Smooth muscle cell (in vitro differentiated cells): ENCODE data around the gene HNMT. TPM values are rescaled to one million over a fixed set of nuclear protein-coding genes. Genes with fewer than 3 reads are reported as not detected.

Experiments used
- DNase-seq: peaks from one replicate; lab custom pipeline; 2025; ENCODE audit not compliant: unreplicated experiment; lab: John Stamatoyannopoulos, UW
- H2AFZ ChIP-seq: fragments of 200-600 bp; sonication (generic); 2 replicates; pipeline ENCODE4 v1.6.0; 2016; ENCODE audit warnings: antibody characterized with exemption, low read depth, mild to moderate bottlenecking
- H3F3A ChIP-seq: fragments of 200-600 bp; sonication (generic); 2 replicates; pipeline ENCODE4 v1.6.0; 2017; ENCODE audit warnings: antibody characterized with exemption, low read depth
- H3K27ac ChIP-seq: fragments of 200-600 bp; sonication (generic); 2 replicates; pipeline ENCODE4 v1.5.1; 2016; ENCODE audit warnings: low read depth, mild to moderate bottlenecking
- H3K27me3 ChIP-seq: fragments of 200-600 bp; sonication (generic); 2 replicates; pipeline ENCODE4 v1.6.1; 2016; ENCODE audit warnings: low read depth, mild to moderate bottlenecking
- H3K36me3 ChIP-seq: fragments of 200-600 bp; sonication (generic); 2 replicates; pipeline ENCODE4 v1.5.1; 2016; ENCODE audit warnings: low read depth
- H3K4me1 ChIP-seq: fragments of 200-600 bp; sonication (generic); 2 replicates; pipeline ENCODE4 v1.5.1; 2016; ENCODE audit warnings: low read depth
- H3K4me2 ChIP-seq: fragments of 200-600 bp; sonication (generic); 2 replicates; pipeline ENCODE4 v1.6.0; 2016; ENCODE audit warnings: mild to moderate bottlenecking
- H3K4me3 ChIP-seq: fragments of 200-600 bp; sonication (generic); 2 replicates; pipeline ENCODE4 v1.5.1; 2016; ENCODE audit warnings: mild to moderate bottlenecking
- H3K79me2 ChIP-seq: fragments of 200-600 bp; sonication (generic); 2 replicates; pipeline ENCODE4 v1.6.0; 2016; ENCODE audit warnings: low read depth, mild to moderate bottlenecking
- H3K9ac ChIP-seq: fragments of 200-600 bp; sonication (generic); 2 replicates; pipeline ENCODE4 v1.6.0; 2016; ENCODE audit warnings: low read depth
- H3K9me3 ChIP-seq: fragments of 200-600 bp; sonication (generic); replicated peaks from 2 replicates; pipeline ENCODE4 v1.5.1; 2016; ENCODE audit warnings: low read depth
- H4K20me1 ChIP-seq: fragments of 200-600 bp; sonication (generic); 2 replicates; pipeline ENCODE4 v1.6.0; 2016; ENCODE audit warnings: low read depth
- WGBS: methylation state at CpG from one replicate; pipeline ENCODE4 v1.1.7; 2016; ENCODE audit warnings: low lambda C conversion rate; 5-methylcytosine and 5-hydroxymethylcytosine counted together
- polyA plus RNA-seq: library from polyadenylated mRNA; unstranded; fragments of >200 nt; fragmentation: Nextera tagmentation; extraction: Ambion mirVana; gene quantifications from 2 replicates; pipeline ENCODE4 v1.2.1, GENCODE V29; 2016
- total RNA-seq: library from RNA; depleted of rRNA; stranded (reverse); fragments of >200 nt; gene quantifications from 2 replicates; pipeline ENCODE4 v1.2.3, GENCODE V29; 2014
- TF ChIP-seq, protein P1 (sequence below): fragments of 200-600 bp; sonication (generic); IDR thresholded peaks from 2 replicates; pipeline ENCODE4 v1.5.1; 2017; ENCODE audit warnings: borderline replicate concordance, mild to moderate bottlenecking, antibody characterized with exemption; ENCODE audit not compliant: insufficient read depth, poor library complexity, severe bottlenecking

HNMT gene
- total and polyA plus RNA-seq, 2 experiments from 2014 or later: 3.6 to 9.6 TPM

DNA sequence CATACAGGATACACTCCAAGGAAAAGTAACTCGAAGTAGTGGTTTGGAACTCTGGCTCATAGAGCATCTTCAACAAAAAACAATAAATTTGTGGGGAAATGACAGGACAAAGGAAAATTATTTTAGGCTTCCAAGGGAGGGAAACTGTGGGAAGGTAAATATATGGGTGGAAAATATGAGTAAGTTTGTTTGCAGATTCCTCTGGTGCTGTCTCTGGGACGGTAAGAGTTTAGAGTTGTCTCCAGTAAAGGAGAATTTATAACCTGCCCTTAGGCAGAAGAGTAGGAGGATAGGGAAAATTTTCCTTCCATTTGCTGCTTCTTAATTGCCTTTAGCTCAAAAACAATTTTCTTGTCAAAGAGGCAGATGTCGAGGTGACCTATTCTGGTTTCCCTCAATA is 19.3 kb downstream of the HNMT start:
- Histone ChIP-seq H3K79me2 (no peaks in the 10 kb centered on the region), H3F3A (no peaks in the 10 kb centered on the region), H3K27me3 (no peaks in the 10 kb centered on the region), H3K4me1 (no peaks in the 10 kb centered on the region), H2AFZ (no peak overlapping the region), H3K9ac (no peak overlapping the region), H3K4me2 (no peak overlapping the region), H4K20me1 (no peaks in the 10 kb centered on the region), H3K27ac (peak overlapping the region; percentile 28), H3K36me3 (no peaks in the 10 kb centered on the region), H3K9me3 (no peaks in the 10 kb centered on the region), H3K4me3 (no peak overlapping the region)
- no peak for DNase-seq
- 59% methylated on average over 3 of the region's 3 CpGs for WGBS
- TF ChIP-seq, protein P1, sequence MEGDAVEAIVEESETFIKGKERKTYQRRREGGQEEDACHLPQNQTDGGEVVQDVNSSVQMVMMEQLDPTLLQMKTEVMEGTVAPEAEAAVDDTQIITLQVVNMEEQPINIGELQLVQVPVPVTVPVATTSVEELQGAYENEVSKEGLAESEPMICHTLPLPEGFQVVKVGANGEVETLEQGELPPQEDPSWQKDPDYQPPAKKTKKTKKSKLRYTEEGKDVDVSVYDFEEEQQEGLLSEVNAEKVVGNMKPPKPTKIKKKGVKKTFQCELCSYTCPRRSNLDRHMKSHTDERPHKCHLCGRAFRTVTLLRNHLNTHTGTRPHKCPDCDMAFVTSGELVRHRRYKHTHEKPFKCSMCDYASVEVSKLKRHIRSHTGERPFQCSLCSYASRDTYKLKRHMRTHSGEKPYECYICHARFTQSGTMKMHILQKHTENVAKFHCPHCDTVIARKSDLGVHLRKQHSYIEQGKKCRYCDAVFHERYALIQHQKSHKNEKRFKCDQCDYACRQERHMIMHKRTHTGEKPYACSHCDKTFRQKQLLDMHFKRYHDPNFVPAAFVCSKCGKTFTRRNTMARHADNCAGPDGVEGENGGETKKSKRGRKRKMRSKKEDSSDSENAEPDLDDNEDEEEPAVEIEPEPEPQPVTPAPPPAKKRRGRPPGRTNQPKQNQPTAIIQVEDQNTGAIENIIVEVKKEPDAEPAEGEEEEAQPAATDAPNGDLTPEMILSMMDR: no peak

DNA sequence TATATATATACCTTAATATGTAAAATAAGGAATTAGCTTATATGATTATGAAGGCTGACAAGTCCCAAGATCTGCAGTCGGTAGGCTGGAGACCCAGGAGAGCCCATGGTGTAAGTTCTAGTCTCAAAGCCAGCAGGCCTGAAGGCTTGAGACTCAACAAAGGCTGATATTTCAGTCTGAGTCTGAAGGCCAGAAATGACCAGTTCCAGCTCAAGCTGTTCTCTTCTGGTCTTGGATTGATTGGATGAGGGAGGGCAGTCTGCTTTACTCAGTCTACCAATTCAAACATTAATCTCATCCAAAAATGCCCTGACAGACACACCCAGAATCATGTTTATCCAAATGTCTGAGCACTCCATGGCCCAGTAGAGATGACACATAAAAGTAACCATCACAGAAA is 22.0 kb downstream of the HNMT start:
- no peak overlapping the region for H3K27ac ChIP-seq
- H4K20me1 ChIP-seq: no peaks in the 10 kb centered on the region
- H2AFZ ChIP-seq: no peak overlapping the region
- H3K4me1 ChIP-seq: no peaks in the 10 kb centered on the region
- no peaks in the 10 kb centered on the region for H3K27me3 ChIP-seq
- no peaks in the 10 kb centered on the region for H3K9me3 ChIP-seq
- H3K4me2 ChIP-seq: no peak overlapping the region
- peaks cover 7% of the 10 kb centered on the region for H3K36me3 ChIP-seq
- no peak overlapping the region for H3K4me3 ChIP-seq
- DNase-seq: no peak
- H3K79me2 ChIP-seq: no peaks in the 10 kb centered on the region
- 91% methylated on average over 1 of the region's 1 CpG for WGBS
- H3F3A ChIP-seq: no peaks in the 10 kb centered on the region
- no peak overlapping the region for H3K9ac ChIP-seq
- TF ChIP-seq, protein P1: no peak

DNA sequence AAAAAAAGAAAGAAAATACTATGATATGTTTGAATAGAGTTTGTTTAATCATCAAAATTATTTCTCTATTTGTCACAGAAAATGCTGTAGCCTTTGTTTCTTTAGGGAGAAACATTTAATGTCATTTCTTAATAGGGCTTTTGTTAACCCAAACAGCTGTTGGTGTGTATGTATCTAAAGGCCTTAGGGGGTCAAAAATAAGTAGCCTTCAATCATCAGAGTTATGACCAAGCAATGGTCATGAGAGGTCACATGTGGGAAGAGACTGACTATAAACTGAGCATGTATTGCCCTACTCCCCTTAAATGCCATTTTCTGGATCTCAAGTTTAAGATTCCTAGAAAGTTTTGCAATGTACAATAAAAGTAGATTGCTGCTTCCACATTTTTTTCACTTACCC is 22.7 kb downstream of the HNMT start:
- H4K20me1 ChIP-seq: no peaks in the 10 kb centered on the region
- no peak overlapping the region for H3K27ac ChIP-seq
- no peaks in the 10 kb centered on the region for H3K9me3 ChIP-seq
- H3K4me1 ChIP-seq: no peaks in the 10 kb centered on the region
- no peaks in the 10 kb centered on the region for H3F3A ChIP-seq
- H3K27me3 ChIP-seq: no peaks in the 10 kb centered on the region
- peaks cover 7% of the 10 kb centered on the region for H3K36me3 ChIP-seq
- TF ChIP-seq, protein P1: no peak
- H3K79me2 ChIP-seq: no peaks in the 10 kb centered on the region
- no peak for DNase-seq
- H3K9ac ChIP-seq: no peak overlapping the region
- no peak overlapping the region for H2AFZ ChIP-seq
- no peak overlapping the region for H3K4me3 ChIP-seq
- H3K4me2 ChIP-seq: no peak overlapping the region

DNA sequence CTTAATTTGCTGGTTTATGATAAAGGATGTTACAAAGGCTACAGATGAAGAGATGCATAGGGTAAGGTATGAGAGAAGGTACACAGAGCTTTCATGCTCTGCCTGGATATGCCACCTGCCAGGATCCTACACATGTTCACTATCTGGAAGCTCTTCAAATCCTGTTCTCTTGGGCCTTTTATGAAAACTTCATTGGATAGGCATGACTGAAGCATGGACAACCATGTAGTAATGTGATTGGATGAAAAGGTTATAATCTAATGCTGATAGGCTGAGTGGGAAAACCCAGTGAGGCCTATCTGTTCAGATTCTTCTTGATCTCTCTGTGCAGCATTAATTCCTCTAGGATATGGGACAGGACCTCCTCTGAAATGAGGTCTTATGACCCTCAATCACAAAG is 26.8 kb downstream of the HNMT start:
- no peaks in the 10 kb centered on the region for H3K27me3 ChIP-seq
- TF ChIP-seq, protein P1: no peak

More for the DNA sequence above, 26.8 kb downstream of the HNMT start:
- H3K4me1 ChIP-seq: no peaks in the 10 kb centered on the region
- peaks cover 7% of the 10 kb centered on the region for H3K36me3 ChIP-seq
- no peak overlapping the region for H3K4me2 ChIP-seq
- H3K79me2 ChIP-seq: no peaks in the 10 kb centered on the region
- H3K9ac ChIP-seq: no peak overlapping the region
- no peaks in the 10 kb centered on the region for H3K9me3 ChIP-seq
- no peaks in the 10 kb centered on the region for H4K20me1 ChIP-seq
- H3K27ac ChIP-seq: no peak overlapping the region
- H2AFZ ChIP-seq: no peak overlapping the region
- no peaks in the 10 kb centered on the region for H3F3A ChIP-seq
- no peak overlapping the region for H3K4me3 ChIP-seq
- no peak for DNase-seq
